Nephron (organoid): ENCODE measurements around the gene ATG4B.

Experiments used
- H3K27ac Mint-ChIP-seq, 3 experiments: 2 replicates each; pipeline ENCODE4 v1.8.0; 2020; ENCODE audit warnings: mixed read lengths in 3 of 3, mild to moderate bottlenecking in 2 of 3, moderate library complexity in 1 of 3
- H3K27me3 Mint-ChIP-seq: 2 replicates; pipeline ENCODE4 v1.8.0; 2021; ENCODE audit warnings: low read depth, mild to moderate bottlenecking, moderate library complexity, mixed read lengths
- H3K36me3 Mint-ChIP-seq: 2 replicates; pipeline ENCODE4 v1.8.0; 2020; ENCODE audit warnings: low read depth, mixed read lengths
- H3K4me1 Mint-ChIP-seq: 2 replicates; pipeline ENCODE4 v1.8.0; 2020; ENCODE audit warnings: mixed read lengths
- H3K4me3 Mint-ChIP-seq, 3 experiments: 2 replicates each; pipeline ENCODE4 v1.8.0; 2020; ENCODE audit warnings: mild to moderate bottlenecking in 3 of 3, mixed read lengths in 3 of 3, moderate library complexity in 2 of 3
- H3K9me3 Mint-ChIP-seq: 2 replicates; pipeline ENCODE4 v1.8.0; 2020; ENCODE audit warnings: mixed read lengths
- CTCF ChIP-seq, 3 experiments: fragments of 200-600 bp; sonication (generic); IDR thresholded peaks; one replicate each; pipeline ENCODE4 v1.5.0; 2021; ENCODE audit warnings: antibody characterized with exemption in 3 of 3; ENCODE audit not compliant: unreplicated experiment in 3 of 3

ATG4B gene

GRCh38 chr2:241603686-241604085 lies 33.8 kb upstream of the ATG4B start:
- H3K27ac Mint-ChIP-seq: no peak overlapping the region
- H3K36me3 Mint-ChIP-seq: peaks cover 42% of the 10 kb centered on the region
- H3K27me3 Mint-ChIP-seq: no peaks in the 10 kb centered on the region
- H3K4me3 Mint-ChIP-seq: no peak overlapping the region
- peaks cover 4% of the 10 kb centered on the region for H3K4me1 Mint-ChIP-seq
- no peak for TF ChIP-seq CTCF (IDR thresholded peaks at IDR 0.05; ENCODE audit: unreplicated experiment in 3 of 3)
- no peaks in the 10 kb centered on the region for H3K9me3 Mint-ChIP-seq

- Mint-ChIP-seq H3K4me3 (no peak overlapping the region), H3K27me3 (no peaks in the 10 kb centered on the region), H3K9me3 (no peaks in the 10 kb centered on the region), H3K36me3 (peaks cover 26% of the 10 kb centered on the region), H3K27ac (no peak overlapping the region), H3K4me1 (peaks cover 9% of the 10 kb centered on the region)
- no peak for TF ChIP-seq CTCF (IDR thresholded peaks at IDR 0.05; ENCODE audit: unreplicated experiment in 3 of 3)
Observed at GRCh38 chr2:241606186-241606585, 31.3 kb upstream of the ATG4B start.

- Mint-ChIP-seq H3K9me3 (no peaks in the 10 kb centered on the region), H3K36me3 (peaks cover 17% of the 10 kb centered on the region), H3K27me3 (no peaks in the 10 kb centered on the region), H3K27ac (no peak overlapping the region), H3K4me3 (peak overlapping the region in 2 of 3 experiments; percentile 20 to 38), H3K4me1 (peaks cover 16% of the 10 kb centered on the region)
- no peak for TF ChIP-seq CTCF (IDR thresholded peaks at IDR 0.05; ENCODE audit: unreplicated experiment in 3 of 3)
Observed at GRCh38 chr2:241607162-241607885, 30.2 kb upstream of the ATG4B start.

- H3K4me1 Mint-ChIP-seq: peaks cover 25% of the 10 kb centered on the region
- peak overlapping the region in 2 of 3 experiments; percentile 1 to 37 for H3K27ac Mint-ChIP-seq
- peaks cover 11% of the 10 kb centered on the region for H3K36me3 Mint-ChIP-seq
- H3K27me3 Mint-ChIP-seq: no peaks in the 10 kb centered on the region
- H3K9me3 Mint-ChIP-seq: no peaks in the 10 kb centered on the region
- no peak for TF ChIP-seq CTCF (IDR thresholded peaks at IDR 0.05; ENCODE audit: unreplicated experiment in 3 of 3)
- peak overlapping the region; percentile 61 to 79 (median 75) for H3K4me3 Mint-ChIP-seq
Observed at GRCh38 chr2:241608881-241609280, 28.6 kb upstream of the ATG4B start.

- peak; percentile 60 to 64 (median 61) for TF ChIP-seq CTCF (IDR thresholded peaks at IDR 0.05; ENCODE audit: unreplicated experiment in 3 of 3)
- H3K36me3 Mint-ChIP-seq: peaks cover 7% of the 10 kb centered on the region
- H3K4me1 Mint-ChIP-seq: peaks cover 30% of the 10 kb centered on the region
- H3K4me3 Mint-ChIP-seq: peak overlapping the region; percentile 18 to 81 (median 75)
- H3K9me3 Mint-ChIP-seq: no peaks in the 10 kb centered on the region
- peak overlapping the region in 2 of 3 experiments; percentile 2 to 67 for H3K27ac Mint-ChIP-seq
- H3K27me3 Mint-ChIP-seq: no peaks in the 10 kb centered on the region
Observed at GRCh38 chr2:241609859-241610793, 27.4 kb upstream of the ATG4B start.
